IMR-90 (cell line): ENCODE measurements around the gene EPN3.

Experiments
- CEBPB ChIP-seq: IDR thresholded peaks from 2 replicates; pipeline ENCODE4 v1.6.1; 2012; ENCODE audit warnings: low read depth, low read length, improper control_type of control experiment
- POLR2A ChIP-seq: IDR thresholded peaks from 2 replicates; pipeline ENCODE4 v1.6.1; 2012; ENCODE audit warnings: mild to moderate bottlenecking, low read depth, low read length
- RCOR1 ChIP-seq: IDR thresholded peaks from 2 replicates; pipeline ENCODE4 v1.6.1; 2012; ENCODE audit warnings: mild to moderate bottlenecking, low read length, improper control_type of control experiment; ENCODE audit not compliant: insufficient replicate concordance

DNA sequence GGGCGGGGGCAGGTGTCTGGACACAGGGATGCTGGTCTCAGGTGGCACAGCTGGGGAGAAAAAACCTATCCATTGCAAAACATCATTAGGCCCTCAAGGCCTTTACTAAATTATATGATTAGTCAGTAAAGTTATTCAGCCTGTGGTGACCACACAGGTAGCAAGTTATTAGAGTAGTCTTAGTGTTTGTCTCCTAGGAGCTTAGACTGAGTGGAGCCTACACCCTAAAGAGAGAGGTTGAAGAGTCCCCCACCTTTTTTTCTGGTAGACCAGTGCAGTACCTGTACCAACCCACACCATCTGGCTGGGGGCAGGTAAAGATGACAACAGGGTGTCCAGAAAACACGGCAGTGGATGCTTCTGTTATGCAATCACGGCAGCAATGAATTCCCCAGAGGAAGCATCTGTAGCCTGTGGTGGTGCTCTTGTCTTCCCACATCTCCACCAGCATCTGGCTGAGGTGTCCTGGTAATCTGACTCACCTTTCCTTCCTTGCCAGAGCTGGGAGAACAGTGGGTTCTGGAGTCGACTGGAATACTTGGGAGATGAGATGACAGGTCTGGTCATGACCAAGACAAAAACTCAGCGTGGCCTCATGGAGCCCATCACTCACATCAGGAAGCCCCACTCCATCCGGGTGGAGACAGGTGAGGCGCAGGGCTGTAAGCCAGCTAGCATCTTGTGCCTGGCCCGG, 13.2 kb upstream of the EPN3 start:
- TF ChIP-seq CEBPB, result no peak
- no peak for TF ChIP-seq POLR2A
- TF ChIP-seq RCOR1, result no peak
